Hematopoietic multipotent progenitor cell treated with erythropoietin and hydrocortisone succinate and interleukin-3 and kit ligand, for 17 days (in vitro differentiated cells): Measurements from ENCODE around the gene EIF5B.

ENCODE experiments used
- DNase-seq: peaks from one replicate; pipeline ENCODE4 v3.0.0-alpha.2; 2015; ENCODE audit warnings: low spot score

The EIF5B gene

GRCh38 chr2:99406137-99406536 is 68.9 kb downstream of the EIF5B start:
- DNase-seq: no peak

- no peak for DNase-seq
These were observed 73.1 kb downstream of the EIF5B start for GRCh38 chr2:99410276-99410675.

GRCh38 chr2:99414566-99414965 is 77.4 kb downstream of the EIF5B start:
- DNase-seq: no peak

GRCh38 chr2:99417396-99417795 is 80.2 kb downstream of the EIF5B start:
- no peak for DNase-seq

- DNase-seq: no peak
These were observed 82.8 kb downstream of the EIF5B start for GRCh38 chr2:99420031-99420430.

GRCh38 chr2:99420751-99421299 is 83.6 kb downstream of the EIF5B start:
- no peak for DNase-seq

GRCh38 chr2:99421469-99421868 is 84.3 kb downstream of the EIF5B start:
- DNase-seq: no peak

- no peak for DNase-seq
These were observed 85.4 kb downstream of the EIF5B start for GRCh38 chr2:99422599-99422998.

GRCh38 chr2:99424371-99424770 is 87.2 kb downstream of the EIF5B start:
- DNase-seq: no peak

GRCh38 chr2:99425022-99425421 is 87.8 kb downstream of the EIF5B start:
- no peak for DNase-seq

GRCh38 chr2:99430614-99431291 is 93.6 kb downstream of the EIF5B start:
- no peak for DNase-seq

GRCh38 chr2:99431587-99432275 is 94.5 kb downstream of the EIF5B start:
- DNase-seq: no peak

- DNase-seq: no peak
These were observed 96.2 kb downstream of the EIF5B start for GRCh38 chr2:99433340-99433739.

- DNase-seq: no peak
These were observed 99.7 kb downstream of the EIF5B start for GRCh38 chr2:99436874-99437273.

GRCh38 chr2:99439971-99440505 is 102.8 kb downstream of the EIF5B start:
- no peak for DNase-seq

GRCh38 chr2:99442837-99443236 is 105.6 kb downstream of the EIF5B start:
- DNase-seq: peak; percentile 46

- no peak for DNase-seq
These were observed 107.0 kb downstream of the EIF5B start for GRCh38 chr2:99444222-99444621.

GRCh38 chr2:99445065-99445464 is 107.9 kb downstream of the EIF5B start:
- no peak for DNase-seq

- DNase-seq: no peak
These were observed 111.4 kb downstream of the EIF5B start for GRCh38 chr2:99448556-99448955.

- no peak for DNase-seq
These were observed 113.0 kb downstream of the EIF5B start for GRCh38 chr2:99450199-99450598.
